ENCODE measurements around the gene TMEM164. TPM values are rescaled to one million over a fixed set of nuclear protein-coding genes. Genes with fewer than 3 reads are reported as not detected.

The TMEM164 gene
- total RNA-seq, 4 donors from 2014 or later = 7.1 to 20.3 (median 13.3) TPM

- Histone ChIP-seq H3K27me3 (peaks cover 0 to 4% of the 10 kb centered on the region in 2 donors), H3K4me3 (no peak overlapping the region), H3K36me3 (no peaks in the 10 kb centered on the region), H3K27ac (no peak overlapping the region), H3K4me1 (no peaks in the 10 kb centered on the region), H3K9me3 (no peaks in the 10 kb centered on the region)
- TF ChIP-seq CTCF (IDR thresholded peaks at IDR 0.05) (no peak), EP300 (IDR thresholded peaks at IDR 0.05) (no peak), POLR2A (IDR thresholded peaks at IDR 0.05) (no peak)
- 52 to 63% methylated on average over 1 of the region's 1 CpG for WGBS, 2 donors
- DNase-seq (ENCODE audit: low spot score in 2 of 2) = no peak
Measured at GRCh38 chrX:110215411-110215810, 212.5 kb downstream of the TMEM164 start.

- H3K27me3 ChIP-seq = peaks cover 0 to 6% of the 10 kb centered on the region in 2 donors
- 74 to 95% methylated on average over 4 of the region's 4 CpGs for WGBS, 2 donors
- no peak for DNase-seq (ENCODE audit: low spot score in 2 of 2)
- H3K4me3 ChIP-seq = no peak overlapping the region
- H3K4me1 ChIP-seq = no peaks in the 10 kb centered on the region
- no peaks in the 10 kb centered on the region for H3K9me3 ChIP-seq
- TF ChIP-seq EP300 (IDR thresholded peaks at IDR 0.05) (no peak), POLR2A (IDR thresholded peaks at IDR 0.05) (no peak), CTCF (IDR thresholded peaks at IDR 0.05) (no peak)
- H3K27ac ChIP-seq = no peak overlapping the region
- H3K36me3 ChIP-seq = no peaks in the 10 kb centered on the region
Measured at GRCh38 chrX:110216027-110216426, 213.1 kb downstream of the TMEM164 start.

GRCh38 chrX:110218591-110218990, 215.7 kb downstream of the TMEM164 start:
- TF ChIP-seq POLR2A (IDR thresholded peaks at IDR 0.05) (no peak), EP300 (IDR thresholded peaks at IDR 0.05) (no peak), CTCF (IDR thresholded peaks at IDR 0.05) (no peak)
- no peaks in the 10 kb centered on the region for H3K4me1 ChIP-seq
- DNase-seq (ENCODE audit: low spot score in 2 of 2) = no peak
- no peak overlapping the region for H3K27ac ChIP-seq
- H3K27me3 ChIP-seq = peaks cover 0 to 3% of the 10 kb centered on the region in 2 donors
- H3K36me3 ChIP-seq = no peaks in the 10 kb centered on the region
- H3K4me3 ChIP-seq = no peak overlapping the region
- WGBS, 2 donors = 57 to 70% methylated on average over 2 of the region's 2 CpGs
- no peaks in the 10 kb centered on the region for H3K9me3 ChIP-seq

GRCh38 chrX:110219920-110220319, 217.0 kb downstream of the TMEM164 start:
- H3K9me3 ChIP-seq = no peaks in the 10 kb centered on the region
- DNase-seq (ENCODE audit: low spot score in 2 of 2) = no peak
- H3K4me3 ChIP-seq = no peak overlapping the region
- H3K27ac ChIP-seq = no peak overlapping the region
- 62 to 90% methylated on average over 1 of the region's 1 CpG for WGBS, 2 donors
- TF ChIP-seq CTCF (IDR thresholded peaks at IDR 0.05) (no peak), EP300 (IDR thresholded peaks at IDR 0.05) (no peak), POLR2A (IDR thresholded peaks at IDR 0.05) (no peak)
- peaks cover 0 to 3% of the 10 kb centered on the region in 2 donors for H3K27me3 ChIP-seq
- H3K36me3 ChIP-seq = no peaks in the 10 kb centered on the region
- H3K4me1 ChIP-seq = no peaks in the 10 kb centered on the region

- H3K27ac ChIP-seq = no peak overlapping the region
- 76 to 100% methylated on average over 1 to 2 of the region's 2 CpGs for WGBS, 2 donors
- peaks cover 0 to 14% of the 10 kb centered on the region in 2 donors for H3K27me3 ChIP-seq
- TF ChIP-seq POLR2A (IDR thresholded peaks at IDR 0.05) = no peak
- H3K4me3 ChIP-seq = no peak overlapping the region
- DNase-seq (ENCODE audit: low spot score in 2 of 2) = no peak
- no peaks in the 10 kb centered on the region for H3K9me3 ChIP-seq
- no peaks in the 10 kb centered on the region for H3K4me1 ChIP-seq
- no peaks in the 10 kb centered on the region for H3K36me3 ChIP-seq
Measured at GRCh38 chrX:110222497-110223257, 219.8 kb downstream of the TMEM164 start.
